Common myeloid progenitor, CD34-positive (primary cell): Measurements from ENCODE around the gene FILIP1.

Experiments
- CTCF ChIA-PET: fragments of 350-600 bp; sonication (Branson Sonifier 250); formaldehyde crosslinking; loops from one replicate; lab custom pipeline; 2021; ENCODE audit warnings: antibody characterized with exemption; lab: Charles Lee
- POLR2A ChIA-PET: fragments of 350-600 bp; sonication (Branson Sonifier 250); formaldehyde crosslinking; loops from one replicate; lab custom pipeline; 2021; ENCODE audit warnings: antibody characterized with exemption; lab: Charles Lee
- DNase-seq, 3 donors: peaks; one replicate each; pipeline versions ENCODE4 v3.0.0 to v3.0.0-alpha.2; 2013
- H3K27ac ChIP-seq, 2 experiments: 1 replicate in 1 of 2; 2 replicates in 1 of 2; pipeline ENCODE4 v1.7.0; 2013; ENCODE audit warnings: inconsistent platforms in 2 of 2, low read length in 2 of 2, mild to moderate bottlenecking in 2 of 2, low read depth in 1 of 2, moderate library complexity in 1 of 2; ENCODE audit not compliant: severe bottlenecking in 2 of 2, insufficient read depth in 1 of 2, poor library complexity in 1 of 2
- H3K27me3 ChIP-seq, 5 experiments: replicated peaks in 2 of 5; 1 replicate in 3 of 5; 2 replicates in 2 of 5; pipeline versions ENCODE4 v1.6.1 to v1.7.0; 2013; ENCODE audit warnings: low read length in 4 of 5, mild to moderate bottlenecking in 2 of 5, moderate library complexity in 2 of 5, inconsistent platforms in 1 of 5; ENCODE audit not compliant: insufficient read depth in 5 of 5, control insufficient read depth in 4 of 5
- H3K36me3 ChIP-seq, 4 experiments: 1 replicate in 2 of 4; 2 replicates in 2 of 4; pipeline versions ENCODE4 v1.6.1 to v1.7.0; 2013; ENCODE audit warnings: low read length in 3 of 4, control low read depth in 1 of 4, mild to moderate bottlenecking in 1 of 4; ENCODE audit not compliant: control insufficient read depth in 4 of 4, insufficient read depth in 4 of 4
- H3K4me1 ChIP-seq, 4 experiments: 1 replicate in 3 of 4; 2 replicates in 1 of 4; pipeline versions ENCODE4 v1.6.1 to v1.7.1; 2013; ENCODE audit warnings: low read length in 3 of 4, mild to moderate bottlenecking in 3 of 4, control low read depth in 1 of 4, inconsistent platforms in 1 of 4, moderate library complexity in 1 of 4; ENCODE audit not compliant: control insufficient read depth in 4 of 4, insufficient read depth in 4 of 4; ENCODE audit errors: control extremely low read depth in 1 of 4
- H3K4me3 ChIP-seq, 7 experiments: 1 replicate in 4 of 7; 2 replicates in 3 of 7; pipeline versions ENCODE4 v1.5.1 to v1.7.0; 2013; ENCODE audit warnings: mild to moderate bottlenecking in 7 of 7, low read length in 6 of 7, moderate library complexity in 6 of 7, inconsistent platforms in 2 of 7, low read depth in 2 of 7, control low read depth in 1 of 7; ENCODE audit not compliant: insufficient read depth in 4 of 7, control insufficient read depth in 1 of 7; ENCODE audit errors: extremely low read depth in 1 of 7
- H3K9me3 ChIP-seq, 5 experiments: 1 replicate in 4 of 5; 2 replicates in 1 of 5; pipeline versions ENCODE4 v1.6.1 to v1.7.1; 2013; ENCODE audit warnings: low read length in 4 of 5, mild to moderate bottlenecking in 2 of 5, inconsistent platforms in 1 of 5, low read depth in 1 of 5, moderate library complexity in 1 of 5; ENCODE audit not compliant: control insufficient read depth in 4 of 5, insufficient read depth in 2 of 5; ENCODE audit errors: control extremely low read depth in 1 of 5
- WGBS: methylation state at CpG from one replicate; pipeline ENCODE4 v1.1.5; 2013; ENCODE audit not compliant: insufficient coverage; 5-methylcytosine and 5-hydroxymethylcytosine counted together

The FILIP1 gene

GRCh38 chr6:75363304-75363703, 130.3 kb downstream of the FILIP1 start:
- ChIA-PET POLR2A (no interaction called here), CTCF (no interaction called here)
- no peak overlapping the region for H3K27ac ChIP-seq
- H3K4me1 ChIP-seq: no peaks in the 10 kb centered on the region
- WGBS: 100% methylated on average over 2 of the region's 2 CpGs
- H3K36me3 ChIP-seq: no peaks in the 10 kb centered on the region
- no peak overlapping the region for H3K4me3 ChIP-seq
- peaks cover 0 to 2% (median 0%) of the 10 kb centered on the region in 5 experiments for H3K27me3 ChIP-seq
- no peaks in the 10 kb centered on the region for H3K9me3 ChIP-seq
- no peak for DNase-seq

DNA sequence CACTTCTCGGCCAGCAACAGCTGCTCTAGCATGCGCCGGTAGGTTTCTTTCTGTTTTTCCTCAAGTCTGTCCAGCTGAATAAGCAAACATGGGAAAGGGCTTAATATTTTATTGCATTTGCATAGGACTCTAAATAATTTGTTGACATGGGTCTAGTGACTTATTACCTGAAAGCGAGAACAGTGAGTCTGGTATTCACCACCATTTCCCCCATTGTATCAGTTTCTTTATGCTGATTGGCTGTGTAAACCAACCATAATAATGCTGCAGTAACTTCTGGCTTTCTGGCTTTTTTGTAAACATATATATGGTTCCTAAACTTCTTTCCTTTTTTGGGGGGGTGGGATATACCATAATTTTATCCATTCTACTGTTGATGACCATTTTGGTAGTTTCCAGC, 140.0 kb downstream of the FILIP1 start:
- ChIA-PET CTCF (interaction anchor here (0.5 kb wide), 1 partner anchor 9 kb away, joined by 3 read pairs; no protein-coding TSS in a partner anchor), POLR2A (no interaction called here)
- H3K4me3 ChIP-seq: no peak overlapping the region
- DNase-seq: no peak
- peaks cover 5 to 27% (median 13%) of the 10 kb centered on the region in 5 experiments for H3K27me3 ChIP-seq
- 94% methylated on average over 4 of the region's 4 CpGs for WGBS
- H3K36me3 ChIP-seq: no peaks in the 10 kb centered on the region
- no peak overlapping the region for H3K27ac ChIP-seq
- H3K4me1 ChIP-seq: peaks cover 0 to 6% (median 5%) of the 10 kb centered on the region in 4 experiments
- H3K9me3 ChIP-seq: no peaks in the 10 kb centered on the region

GRCh38 chr6:75351570-75351969, 142.0 kb downstream of the FILIP1 start:
- CTCF ChIA-PET: no interaction called here
- Histone ChIP-seq H3K4me1 (peaks cover 0 to 6% (median 5%) of the 10 kb centered on the region in 4 experiments), H3K27me3 (peaks cover 5 to 34% (median 14%) of the 10 kb centered on the region in 5 experiments), H3K4me3 (no peak overlapping the region), H3K27ac (no peak overlapping the region), H3K36me3 (no peaks in the 10 kb centered on the region), H3K9me3 (no peaks in the 10 kb centered on the region)
- DNase-seq: no peak
- POLR2A ChIA-PET: no interaction called here
- WGBS: no CpG with 5 or more reads among the region's 2 CpGs

DNA sequence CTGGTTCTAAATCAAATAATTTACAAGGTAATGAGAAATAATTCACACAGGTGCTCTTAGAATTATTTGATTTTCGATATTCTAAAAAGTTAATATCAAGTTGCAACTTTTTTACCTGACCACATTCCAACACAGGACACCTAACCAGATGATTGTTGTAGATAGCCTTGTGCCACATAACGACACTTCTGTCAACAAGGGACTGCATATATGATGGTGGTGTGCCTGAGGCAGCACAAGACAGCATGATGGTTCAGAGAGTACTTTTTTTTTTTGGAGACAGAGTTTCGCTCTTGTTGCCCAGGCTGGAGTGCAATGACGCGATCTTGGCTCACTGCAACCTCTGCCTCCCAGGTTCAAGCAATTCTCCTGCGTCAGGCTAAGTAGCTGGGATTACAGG, 142.8 kb downstream of the FILIP1 start:
- ChIA-PET POLR2A (no interaction called here), CTCF (no interaction called here)
- DNase-seq: no peak
- 100% methylated on average over 3 of the region's 6 CpGs for WGBS
- H3K36me3 ChIP-seq: no peaks in the 10 kb centered on the region
- H3K9me3 ChIP-seq: no peaks in the 10 kb centered on the region
- H3K27ac ChIP-seq: no peak overlapping the region
- H3K27me3 ChIP-seq: peaks cover 5 to 34% (median 14%) of the 10 kb centered on the region in 5 experiments
- peaks cover 0 to 6% (median 5%) of the 10 kb centered on the region in 4 experiments for H3K4me1 ChIP-seq
- no peak overlapping the region for H3K4me3 ChIP-seq

DNA sequence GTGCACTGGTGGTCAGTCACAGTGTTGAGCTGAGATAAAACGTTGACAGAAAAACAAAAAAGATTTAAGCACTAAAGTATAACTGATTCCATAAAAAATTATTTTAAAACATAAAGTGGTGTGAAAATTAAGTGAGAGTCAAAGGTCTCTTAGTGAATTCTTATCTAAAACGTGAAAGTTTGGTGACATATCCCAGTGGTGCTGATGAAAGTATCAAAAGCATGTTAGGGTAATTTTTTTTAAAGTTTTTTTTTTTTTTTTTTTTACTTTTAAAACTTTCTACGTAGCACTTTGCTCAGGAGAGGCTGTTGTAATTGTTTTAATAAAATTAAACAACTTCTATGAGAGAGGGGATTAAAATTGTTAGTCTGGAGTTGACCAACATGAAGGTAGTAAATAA, 143.4 kb downstream of the FILIP1 start:
- WGBS: no CpG with 5 or more reads among the region's 3 CpGs
- POLR2A ChIA-PET: no interaction called here
- H3K9me3 ChIP-seq: no peaks in the 10 kb centered on the region
- no peak overlapping the region for H3K27ac ChIP-seq
- H3K27me3 ChIP-seq: peaks cover 5 to 34% (median 14%) of the 10 kb centered on the region in 5 experiments
- no peak for DNase-seq
- no peak overlapping the region for H3K4me3 ChIP-seq
- H3K36me3 ChIP-seq: no peaks in the 10 kb centered on the region
- CTCF ChIA-PET: no interaction called here
- H3K4me1 ChIP-seq: peaks cover 0 to 6% (median 5%) of the 10 kb centered on the region in 4 experiments

- WGBS: 2% methylated on average over 14 of the region's 24 CpGs
- peak; percentile 1 to 14 (median 4) for DNase-seq
- H3K36me3 ChIP-seq: no peaks in the 10 kb centered on the region
- H3K4me1 ChIP-seq: peaks cover 0 to 6% (median 5%) of the 10 kb centered on the region in 4 experiments
- ChIA-PET CTCF (no interaction called here), POLR2A (no interaction called here)
- peak overlapping the region in 3 of 7 experiments; percentile 10 to 50 (median 47) for H3K4me3 ChIP-seq
- H3K27ac ChIP-seq: no peak overlapping the region
- peaks cover 5 to 34% (median 14%) of the 10 kb centered on the region in 5 experiments for H3K27me3 ChIP-seq
- no peaks in the 10 kb centered on the region for H3K9me3 ChIP-seq
Measured at GRCh38 chr6:75349262-75349984, 144.2 kb downstream of the FILIP1 start.

GRCh38 chr6:75348882-75349261, 144.7 kb downstream of the FILIP1 start:
- Histone ChIP-seq H3K4me3 (no peak overlapping the region), H3K4me1 (peaks cover 0 to 6% (median 5%) of the 10 kb centered on the region in 4 experiments), H3K9me3 (no peaks in the 10 kb centered on the region), H3K27me3 (peaks cover 5 to 34% (median 14%) of the 10 kb centered on the region in 5 experiments), H3K27ac (no peak overlapping the region), H3K36me3 (no peaks in the 10 kb centered on the region)
- CTCF ChIA-PET: no interaction called here
- no peak for DNase-seq
- POLR2A ChIA-PET: no interaction called here
